Right renal pelvis (tissue), 4 donors: ENCODE results near the gene SRCAP. TPM values are rescaled to one million over a fixed set of nuclear protein-coding genes. Genes with fewer than 3 reads are reported as not detected.

ENCODE experiments used
- DNase-seq, 4 donors: peaks; one replicate each; pipeline ENCODE4 v3.0.0-alpha.2; 2013; ENCODE audit warnings: low read depth in 4 of 4, low spot score in 3 of 4, missing footprints in 1 of 4
- polyA plus RNA-seq, 4 donors: library from polyadenylated mRNA; unstranded; fragments of 120-200 nt; gene quantifications; one replicate each; pipeline ENCODE4 v1.2.1, GENCODE V29; 2013; ENCODE audit not compliant: insufficient read length in 4 of 4

The SRCAP gene
- polyA plus RNA-seq, 4 donors = 32.7 to 40.5 (median 35.9) TPM

- no peak for DNase-seq
These were observed 70.6 kb downstream of the SRCAP start for GRCh38 chr16:30769379-30770089.

- no peak for DNase-seq
These were observed 72.8 kb downstream of the SRCAP start for GRCh38 chr16:30771726-30772125.

GRCh38 chr16:30773826-30774225 lies 74.9 kb downstream of the SRCAP start:
- DNase-seq = no peak

- DNase-seq = no peak
These were observed 75.6 kb downstream of the SRCAP start for GRCh38 chr16:30774367-30775130.

GRCh38 chr16:30775131-30775391 lies 76.1 kb downstream of the SRCAP start:
- DNase-seq = no peak

- peak; percentile 65 to 78 (median 75) for DNase-seq
These were observed 76.6 kb downstream of the SRCAP start for GRCh38 chr16:30775392-30776188.

- no peak for DNase-seq
These were observed 78.8 kb downstream of the SRCAP start for GRCh38 chr16:30777591-30778297.

GRCh38 chr16:30778549-30779244 lies 79.7 kb downstream of the SRCAP start:
- DNase-seq = no peak

GRCh38 chr16:30779596-30779995 lies 80.6 kb downstream of the SRCAP start:
- DNase-seq = no peak

- no peak for DNase-seq
These were observed 81.0 kb downstream of the SRCAP start for GRCh38 chr16:30780021-30780420.

GRCh38 chr16:30780549-30780948 lies 81.6 kb downstream of the SRCAP start:
- DNase-seq = no peak

- DNase-seq = no peak
These were observed 83.7 kb downstream of the SRCAP start for GRCh38 chr16:30782486-30783279.

GRCh38 chr16:30783280-30784109 lies 84.5 kb downstream of the SRCAP start:
- DNase-seq = no peak

- DNase-seq = no peak
These were observed 85.2 kb downstream of the SRCAP start for GRCh38 chr16:30784215-30784614.

- no peak for DNase-seq
These were observed 86.4 kb downstream of the SRCAP start for GRCh38 chr16:30785126-30786106.

GRCh38 chr16:30786115-30786935 lies 87.4 kb downstream of the SRCAP start:
- peak in 1 of 4 donors; percentile 31 for DNase-seq
